Nephron progenitor cell (in vitro differentiated cells): Measurements from ENCODE around the gene PLAA.
A peak's percentile ranks its signal among the peaks of the same experiment; 100 is the strongest.

Experiments used
- DNase-seq: peaks from one replicate; pipeline ENCODE4 v3.0.0; 2021
- H3K27ac Mint-ChIP-seq: 2 replicates; pipeline ENCODE4 v1.8.0; 2021; ENCODE audit warnings: mild to moderate bottlenecking, moderate library complexity, mixed read lengths
- H3K27me3 Mint-ChIP-seq: 2 replicates; pipeline ENCODE4 v1.8.0; 2021; ENCODE audit warnings: mild to moderate bottlenecking, low read depth, mixed read lengths; ENCODE audit not compliant: poor library complexity
- H3K36me3 Mint-ChIP-seq: 2 replicates; pipeline ENCODE4 v1.8.0; 2021; ENCODE audit warnings: low read depth, mixed read lengths
- H3K4me1 Mint-ChIP-seq: 2 replicates; pipeline ENCODE4 v1.8.0; 2021; ENCODE audit warnings: mixed read lengths
- H3K4me3 Mint-ChIP-seq: 2 replicates; pipeline ENCODE4 v1.8.0; 2021; ENCODE audit warnings: mild to moderate bottlenecking, moderate library complexity, mixed read lengths
- H3K9me3 Mint-ChIP-seq: 2 replicates; pipeline ENCODE4 v1.8.0; 2021; ENCODE audit warnings: mild to moderate bottlenecking, moderate library complexity, mixed read lengths
- CTCF ChIP-seq: fragments of 200-600 bp; sonication (generic); IDR thresholded peaks from 2 replicates; pipeline ENCODE4 v1.5.0; 2021; ENCODE audit warnings: antibody characterized with exemption

Gene PLAA

GRCh38 chr9:26954050-26954508 is 7.0 kb upstream of the PLAA start:
- peaks cover 13% of the 10 kb centered on the region for H3K36me3 Mint-ChIP-seq
- no peaks in the 10 kb centered on the region for H3K9me3 Mint-ChIP-seq
- H3K27me3 Mint-ChIP-seq = peaks cover 9% of the 10 kb centered on the region
- no peak for DNase-seq
- peak overlapping the region; percentile 50 for H3K4me3 Mint-ChIP-seq
- no peak for TF ChIP-seq CTCF
- peak overlapping the region; percentile 57 for H3K27ac Mint-ChIP-seq
- H3K4me1 Mint-ChIP-seq = peaks cover 34% of the 10 kb centered on the region

GRCh38 chr9:26951794-26952193 is 4.8 kb upstream of the PLAA start:
- Mint-ChIP-seq H3K27ac (no peak overlapping the region), H3K9me3 (no peaks in the 10 kb centered on the region), H3K27me3 (peaks cover 9% of the 10 kb centered on the region), H3K4me1 (peaks cover 33% of the 10 kb centered on the region), H3K36me3 (no peaks in the 10 kb centered on the region), H3K4me3 (no peak overlapping the region)
- no peak for DNase-seq
- no peak for TF ChIP-seq CTCF

GRCh38 chr9:26950521-26950920 is 3.5 kb upstream of the PLAA start:
- Mint-ChIP-seq H3K9me3 (no peaks in the 10 kb centered on the region), H3K27ac (no peak overlapping the region), H3K27me3 (peaks cover 9% of the 10 kb centered on the region), H3K4me3 (no peak overlapping the region), H3K36me3 (peaks cover 1% of the 10 kb centered on the region), H3K4me1 (peaks cover 31% of the 10 kb centered on the region)
- no peak for DNase-seq
- TF ChIP-seq CTCF = no peak

GRCh38 chr9:26949637-26950069 is 2.6 kb upstream of the PLAA start:
- TF ChIP-seq CTCF = no peak
- Mint-ChIP-seq H3K4me1 (peaks cover 29% of the 10 kb centered on the region), H3K9me3 (no peaks in the 10 kb centered on the region), H3K27me3 (peaks cover 9% of the 10 kb centered on the region), H3K4me3 (no peak overlapping the region), H3K36me3 (peaks cover 3% of the 10 kb centered on the region), H3K27ac (peak overlapping the region; percentile 26)
- DNase-seq = no peak

- peaks cover 29% of the 10 kb centered on the region for H3K4me1 Mint-ChIP-seq
- H3K36me3 Mint-ChIP-seq = peaks cover 21% of the 10 kb centered on the region
- H3K4me3 Mint-ChIP-seq = peak overlapping the region; percentile 90
- no peak for TF ChIP-seq CTCF
- H3K9me3 Mint-ChIP-seq = no peaks in the 10 kb centered on the region
- H3K27me3 Mint-ChIP-seq = peaks cover 9% of the 10 kb centered on the region
- peak overlapping the region; percentile 100 for H3K27ac Mint-ChIP-seq
- no peak for DNase-seq
Observed at GRCh38 chr9:26947736-26948135, 694 bp upstream of the PLAA start.

GRCh38 chr9:26945591-26945990 is 1.5 kb downstream of the PLAA start:
- Mint-ChIP-seq H3K36me3 (peaks cover 40% of the 10 kb centered on the region), H3K4me3 (peak overlapping the region; percentile 90), H3K27me3 (peaks cover 6% of the 10 kb centered on the region), H3K4me1 (peaks cover 29% of the 10 kb centered on the region), H3K27ac (peak overlapping the region; percentile 100), H3K9me3 (peaks cover 1% of the 10 kb centered on the region)
- DNase-seq = no peak
- no peak for TF ChIP-seq CTCF
